SKM-1 (cell line): Measurements from ENCODE around the gene ARHGEF38.
"Not testable (repeated sequence)": the region's sequence is repeated elsewhere in the genome, so short reads cannot be mapped to it uniquely, and the experiment has no call there.

ENCODE experiments used
- DNase-seq: peaks from one replicate; lab custom pipeline; 2025; ENCODE audit not compliant: unreplicated experiment; lab: John Stamatoyannopoulos, UW

ARHGEF38 gene

DNA sequence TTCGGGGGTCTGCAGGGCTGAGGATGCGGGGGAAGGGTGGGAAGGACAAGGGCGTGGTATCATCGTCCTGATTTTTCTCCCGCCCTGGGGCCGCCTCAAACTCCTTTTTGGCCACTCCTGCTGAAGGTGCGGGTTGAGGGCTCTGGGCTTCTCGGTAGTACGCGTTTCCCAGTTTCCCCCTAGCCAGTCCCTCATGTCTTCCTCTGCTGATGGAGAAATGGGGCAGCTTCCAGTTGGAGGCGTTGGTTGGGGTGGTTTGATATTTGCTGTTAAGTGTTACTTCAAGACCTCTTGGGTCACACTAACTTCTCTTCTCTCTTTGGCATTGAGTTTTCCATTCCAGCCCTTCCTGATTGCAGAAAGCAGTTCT, 156.6 kb downstream of the ARHGEF38 start:
- no peak for DNase-seq

DNA sequence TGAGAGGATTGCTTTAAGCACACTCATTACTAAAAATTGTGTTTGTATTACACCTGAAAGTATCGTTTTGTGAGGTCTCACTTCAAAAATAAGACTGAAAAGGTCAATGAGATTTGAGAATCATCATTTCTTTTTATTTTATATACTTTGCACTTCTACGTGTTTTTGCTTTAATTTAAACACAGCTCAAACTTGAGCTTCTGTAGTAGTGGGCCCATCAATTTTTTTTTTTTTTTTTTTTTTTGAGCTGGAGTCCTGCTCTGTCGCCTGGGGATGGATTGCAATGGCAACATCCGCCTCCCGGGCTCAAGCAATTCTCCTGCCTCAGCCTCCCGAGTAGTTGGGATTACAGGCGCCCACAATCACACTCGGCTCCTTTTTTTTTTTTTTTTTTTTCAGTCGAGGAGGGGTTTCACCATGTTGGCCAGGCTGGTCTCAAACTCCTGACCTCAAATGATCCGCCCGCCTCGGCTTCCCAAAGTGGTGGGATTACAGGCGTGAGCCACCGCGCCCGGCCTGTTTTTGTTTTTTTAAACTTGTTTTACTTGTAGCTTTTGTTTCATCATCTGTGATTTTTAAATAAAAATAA, 157.7 kb downstream of the ARHGEF38 start:
- no peak for DNase-seq

DNA sequence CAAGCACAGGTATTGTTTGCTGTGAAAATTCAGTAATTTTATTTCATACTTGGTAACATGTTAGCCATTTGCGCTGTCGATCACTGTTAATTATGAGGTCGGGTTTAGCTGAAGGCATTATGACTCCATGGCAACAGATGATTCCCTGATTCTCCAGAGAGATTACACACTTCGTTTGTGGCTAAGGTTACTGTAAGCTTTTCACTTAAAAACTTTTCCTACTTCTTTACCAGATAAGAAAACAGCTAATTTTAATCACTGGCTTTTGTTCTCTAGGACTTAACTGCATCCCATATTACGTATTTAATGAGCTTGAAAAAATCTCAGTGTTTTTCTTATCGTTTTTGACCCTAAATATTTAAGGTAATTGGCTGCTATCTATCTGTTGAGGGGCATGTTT, 158.3 kb downstream of the ARHGEF38 start:
- DNase-seq = no peak

DNA sequence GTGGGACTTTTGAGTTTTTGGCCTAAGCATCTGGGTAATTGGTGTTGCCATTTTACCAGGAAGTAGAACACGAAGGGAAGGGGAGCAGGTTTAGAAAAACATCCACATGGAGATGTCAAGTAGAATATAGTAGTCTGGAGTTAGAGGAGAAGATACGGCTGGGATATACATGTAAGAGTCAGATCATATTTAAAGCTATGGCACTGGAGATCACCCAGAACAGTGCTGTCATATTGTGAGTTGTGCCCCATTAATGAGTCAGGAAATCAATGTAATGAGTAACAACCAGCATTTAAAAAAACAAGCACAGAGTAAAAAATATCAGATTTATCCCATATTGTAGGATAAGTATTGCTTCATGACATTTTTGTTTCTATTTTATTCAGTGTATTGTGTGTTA, 160.3 kb downstream of the ARHGEF38 start:
- no peak for DNase-seq

DNA sequence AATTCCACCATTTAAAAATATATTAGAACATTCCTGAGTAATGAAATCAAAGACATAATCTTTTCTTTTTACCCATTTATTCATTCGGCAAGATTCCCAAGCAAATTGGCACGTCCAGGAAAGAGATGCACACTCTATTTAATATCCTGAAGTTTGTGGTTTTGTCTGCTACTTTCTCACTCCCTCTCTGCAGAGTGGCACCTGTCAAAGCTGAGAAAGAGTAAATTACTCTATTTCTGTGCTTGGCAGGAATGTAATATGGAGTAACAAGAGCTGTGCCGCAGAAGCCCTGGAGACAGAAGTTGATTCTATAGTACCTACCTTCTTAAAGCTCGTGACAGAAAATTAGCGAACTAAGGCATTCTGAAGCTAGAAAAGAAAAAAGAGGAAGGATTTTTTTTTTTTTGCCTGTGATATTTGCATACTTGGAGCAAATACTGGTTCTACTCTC, 161.7 kb downstream of the ARHGEF38 start:
- peak; percentile 61 for DNase-seq

DNA sequence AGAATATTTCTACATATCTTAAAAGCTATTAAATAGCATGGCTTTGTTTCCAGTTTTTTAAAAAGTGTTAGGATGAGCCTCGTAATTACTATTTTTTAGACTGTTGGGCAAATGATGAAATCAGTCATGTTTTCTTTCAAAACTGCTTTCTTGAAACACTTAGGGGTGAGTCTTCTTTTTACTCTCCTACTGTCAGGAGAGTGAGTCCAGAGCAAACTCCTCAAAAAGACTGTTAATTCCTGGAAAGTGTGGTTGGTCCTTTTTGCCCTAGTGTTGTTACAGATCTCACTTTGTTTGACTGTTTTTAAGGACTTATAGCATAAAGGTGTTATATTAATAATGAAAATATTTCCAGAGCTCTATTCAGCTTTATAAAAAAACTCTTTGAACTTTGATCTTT, 162.5 kb downstream of the ARHGEF38 start:
- DNase-seq = no peak

DNA sequence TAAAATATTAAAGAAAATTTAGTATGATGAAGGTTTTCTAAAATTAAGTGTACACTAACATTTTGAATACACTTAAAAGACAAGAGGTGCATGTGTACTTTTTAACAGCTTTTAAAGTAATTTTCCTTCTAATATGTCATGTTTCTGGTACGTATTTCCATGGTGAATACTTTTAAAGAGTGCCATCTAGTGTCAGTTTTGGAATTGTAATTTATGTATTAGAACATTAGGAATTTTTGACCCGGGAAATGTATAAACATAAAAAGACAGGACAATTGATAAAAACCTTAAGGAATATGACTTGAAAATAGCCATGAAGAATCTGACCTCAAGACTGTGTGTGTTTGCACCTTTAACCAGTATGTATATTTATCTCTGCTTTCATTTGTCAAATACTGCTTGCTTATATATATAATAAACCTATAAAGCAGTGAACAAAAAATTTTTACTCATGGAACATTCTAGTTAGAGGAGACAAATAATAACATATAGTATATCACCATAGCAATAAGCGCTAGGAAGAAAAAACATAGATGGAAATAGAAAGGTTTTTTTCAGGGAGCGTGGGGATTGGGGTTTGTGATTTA, 163.4 kb downstream of the ARHGEF38 start:
- peak; percentile 3 for DNase-seq

DNA sequence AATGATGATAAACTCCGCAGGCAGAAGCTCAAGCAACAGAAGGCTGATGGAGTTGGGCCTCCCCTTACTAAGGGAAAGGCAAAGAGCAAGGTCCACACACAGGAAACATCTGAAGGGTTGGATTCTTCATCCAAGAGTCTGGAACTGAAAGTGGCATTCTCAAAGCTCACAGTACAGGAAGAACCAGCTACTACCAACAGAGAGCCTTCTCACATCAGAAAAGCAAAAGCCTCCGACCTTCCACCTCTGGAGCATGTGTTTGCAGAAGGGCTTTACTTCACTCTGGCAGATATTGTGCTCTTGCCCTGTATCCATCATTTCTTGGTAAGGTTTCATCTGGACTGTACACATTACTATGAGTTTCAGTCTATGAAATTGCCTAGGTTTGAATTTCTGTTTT, 166.8 kb downstream of the ARHGEF38 start:
- DNase-seq = no peak

DNA sequence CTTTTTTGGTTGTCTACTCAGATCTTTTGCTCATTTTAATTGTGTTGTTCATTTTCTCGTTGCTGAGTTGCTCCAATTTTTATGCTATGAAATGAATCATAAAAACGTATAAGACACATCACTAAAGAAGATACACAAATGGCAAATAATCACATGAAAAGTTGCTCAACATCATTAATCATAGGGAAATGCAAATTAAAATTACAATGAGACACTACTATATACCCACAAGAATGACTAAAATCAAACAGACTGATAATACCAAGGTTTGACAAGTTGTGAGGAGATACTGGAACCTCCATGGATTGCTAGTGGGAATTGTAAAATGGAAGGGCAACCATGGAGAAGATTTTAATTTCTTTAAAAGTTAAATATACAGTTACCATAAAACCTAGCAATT, 173.2 kb downstream of the ARHGEF38 start:
- no peak for DNase-seq

DNA sequence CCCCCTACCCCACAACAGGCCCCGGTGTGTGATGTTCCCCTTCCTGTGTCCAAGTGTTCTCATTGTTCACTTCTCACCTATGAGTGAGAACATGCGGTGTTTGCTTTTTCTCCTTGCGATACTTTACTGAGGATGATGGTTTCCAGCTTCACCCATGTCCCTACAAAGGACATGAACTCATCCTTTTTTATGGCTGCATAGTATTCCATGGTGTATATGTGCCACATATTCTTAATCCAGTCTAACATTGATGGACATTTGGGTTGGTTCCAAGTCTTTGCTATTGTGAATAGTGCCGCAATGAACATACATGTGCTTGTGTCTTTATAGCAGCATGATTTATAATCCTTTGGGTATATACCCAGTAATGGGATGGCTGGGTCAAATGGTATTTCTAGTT, 177.5 kb downstream of the ARHGEF38 start:
- DNase-seq = not testable (repeated sequence)
